ENCODE measurements around the gene TGOLN2. TPM values are rescaled to one million over a fixed set of nuclear protein-coding genes. Genes with fewer than 3 reads are reported as not detected.
A peak's percentile ranks its signal among the peaks of the same experiment; 100 is the strongest.

TGOLN2 gene
- total and polyA plus RNA-seq, 2 of the 13 experiments (the other 11 are each of a cell fraction or from before 2014, with no cell fraction given) = 99.6 to 155 TPM

DNA sequence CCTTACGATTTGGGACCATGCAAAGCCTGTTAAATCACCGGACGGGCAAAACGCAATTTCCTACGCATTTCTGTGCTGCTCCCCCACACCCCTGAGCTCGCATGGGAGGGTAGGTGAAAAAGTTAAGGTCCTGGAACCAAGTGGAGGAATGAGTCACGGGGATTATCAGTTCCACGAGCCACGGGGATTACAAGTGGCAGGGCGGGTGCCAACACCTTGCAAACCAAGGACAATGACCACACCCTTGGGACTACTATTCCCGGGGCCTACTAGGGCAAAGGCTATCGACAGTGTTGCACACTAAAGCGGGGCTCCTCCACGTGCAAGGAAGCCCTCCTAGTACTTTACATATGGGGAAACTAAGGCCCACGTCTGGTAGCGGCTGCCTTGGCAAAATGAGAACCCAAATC lies 26.1 kb upstream of the TGOLN2 start:
- H3K9ac ChIP-seq (ENCODE audit: insufficient read depth, low read depth, low read length) = peak overlapping the region; percentile 83
- peak overlapping the region; percentile 72 for H3K27ac ChIP-seq (ENCODE audit: extremely low read length, insufficient read depth, low read length)
- no peaks in the 10 kb centered on the region for H3K9me3 ChIP-seq (ENCODE audit: low read length)
- FAIRE-seq (no peak), DNase-seq (ENCODE audit: low spot score) (peak; percentile 25), ATAC-seq (peak; percentile 49)
- H3K4me3 ChIP-seq (replicated peaks in 1 of 3; ENCODE audit: insufficient read depth in 1 of 3, low read depth in 2 of 3, low read length in 3 of 3) = peak overlapping the region; percentile 81 to 91 (median 89)
- TSS peak; percentile 80 for BruUV-seq (replicated peaks)
- ChIA-PET CTCF (ENCODE audit: low intra/inter-chr PET ratio, low total read pairs) (no interaction called here), POLR2A (interaction anchor here (0.6 to 8.5 kb wide), 29 partner anchors 8 to 258 kb away, joined by 3 to 142 read pairs (median 6); partner anchors contain the start of genes C2orf68, GGCX, MAT2A and SH2D6)
- peaks cover 33% of the 10 kb centered on the region for H3K4me1 ChIP-seq (ENCODE audit: insufficient read depth, low read length)
- H3K27me3 ChIP-seq (ENCODE audit: control insufficient read depth in 1 of 2, insufficient read depth in 2 of 2, low read length in 2 of 2) = no peaks in the 10 kb centered on the region; a peak in 1 of 5 replicates
- H3K4me2 ChIP-seq (ENCODE audit: low read depth, low read length) = peak overlapping the region; percentile 94
- H2AFZ ChIP-seq (ENCODE audit: low read length) = no peak overlapping the region
- in situ Hi-C loops (cut with HindIII; ENCODE audit: extremely low pct_ligation_motif_present, low pct_unique_long_range_greater_than_20kb) (no loop called here), intact Hi-C loops (cut with micrococcal nuclease; ENCODE audit: unreplicated experiment) (loop anchor here (1.0 kb wide), 4 partner anchors 12 to 198 kb away; no protein-coding TSS in a partner anchor)
- peaks cover 35% of the 10 kb centered on the region for H3K79me2 ChIP-seq (ENCODE audit: insufficient read depth, low read length)
- 2% methylated on average over 16 of the region's 16 CpGs for WGBS (ENCODE audit: low lambda C conversion rate)
- peaks cover 17 to 32% of the 10 kb centered on the region in 2 experiments for H3K36me3 ChIP-seq (replicated peaks in 1 of 2; ENCODE audit: control insufficient read depth in 1 of 2, insufficient read depth in 2 of 2, low read length in 2 of 2)
- no peaks in the 10 kb centered on the region for H4K20me1 ChIP-seq (ENCODE audit: insufficient read depth, low read length)
- TF ChIP-seq PHF5A (CRISPR knock-in tag; IDR thresholded peaks at IDR 0.05; ENCODE audit: low read depth, unreplicated experiment) (no peak), ZNF260 (CRISPR knock-in tag; IDR thresholded peaks at IDR 0.05; ENCODE audit: borderline replicate concordance, low read depth) (no peak), PRMT3 (CRISPR knock-in tag; IDR thresholded peaks at IDR 0.05; ENCODE audit: borderline replicate concordance, low read depth) (no peak), ZNF510 (CRISPR knock-in tag; IDR thresholded peaks at IDR 0.05; ENCODE audit: low read depth) (no peak), HDAC1 (CRISPR knock-in tag; IDR thresholded peaks at IDR 0.05) (no peak; the same call in 1 of the 2 replicates), GABPA (IDR thresholded peaks at IDR 0.05; ENCODE audit: low read depth, low read length) (no peak), GABPA (CRISPR knock-in tag; IDR thresholded peaks at IDR 0.05; ENCODE audit: low read depth) (no peak), ZNF33B (CRISPR knock-in tag; IDR thresholded peaks at IDR 0.05) (no peak), DNMT1 (CRISPR knock-in tag; IDR thresholded peaks at IDR 0.05) (no peak; the same call in 1 of the 2 replicates), ZSCAN22 (CRISPR knock-in tag; IDR thresholded peaks at IDR 0.05) (no peak), RORA (CRISPR knock-in tag; IDR thresholded peaks at IDR 0.05) (no peak), IKZF4 (CRISPR knock-in tag; IDR thresholded peaks at IDR 0.05; ENCODE audit: borderline replicate concordance, low read depth, not compliant biosample characterization) (peak; percentile 14), ZNF296 (CRISPR knock-in tag; conservative IDR thresholded peaks at IDR 0.05) (peak; percentile 85; the same call in 1 of the 2 replicates), ARHGAP35 (CRISPR knock-in tag; IDR thresholded peaks at IDR 0.05; ENCODE audit: borderline replicate concordance) (peak; percentile 79; the same call in 1 of the 2 replicates), ATF7-NPFF (CRISPR knock-in tag; IDR thresholded peaks at IDR 0.05; ENCODE audit: low read depth) (peak; percentile 24), ZBTB7A (CRISPR knock-in tag; IDR thresholded peaks at IDR 0.05) (0 out of 2 replicates have a peak, but pooled peaks have one; percentile 13), ZNF775 (CRISPR knock-in tag; IDR thresholded peaks at IDR 0.05; ENCODE audit: borderline replicate concordance) (no peak), ZNF703 (CRISPR knock-in tag; IDR thresholded peaks at IDR 0.05; ENCODE audit: borderline replicate concordance) (no peak), TCF7L2 (IDR thresholded peaks at IDR 0.05; ENCODE audit: low read depth, low read length) (no peak), ZNF891 (CRISPR knock-in tag; IDR thresholded peaks at IDR 0.05) (no peak)
- TF ChIP-seq, protein P1, sequence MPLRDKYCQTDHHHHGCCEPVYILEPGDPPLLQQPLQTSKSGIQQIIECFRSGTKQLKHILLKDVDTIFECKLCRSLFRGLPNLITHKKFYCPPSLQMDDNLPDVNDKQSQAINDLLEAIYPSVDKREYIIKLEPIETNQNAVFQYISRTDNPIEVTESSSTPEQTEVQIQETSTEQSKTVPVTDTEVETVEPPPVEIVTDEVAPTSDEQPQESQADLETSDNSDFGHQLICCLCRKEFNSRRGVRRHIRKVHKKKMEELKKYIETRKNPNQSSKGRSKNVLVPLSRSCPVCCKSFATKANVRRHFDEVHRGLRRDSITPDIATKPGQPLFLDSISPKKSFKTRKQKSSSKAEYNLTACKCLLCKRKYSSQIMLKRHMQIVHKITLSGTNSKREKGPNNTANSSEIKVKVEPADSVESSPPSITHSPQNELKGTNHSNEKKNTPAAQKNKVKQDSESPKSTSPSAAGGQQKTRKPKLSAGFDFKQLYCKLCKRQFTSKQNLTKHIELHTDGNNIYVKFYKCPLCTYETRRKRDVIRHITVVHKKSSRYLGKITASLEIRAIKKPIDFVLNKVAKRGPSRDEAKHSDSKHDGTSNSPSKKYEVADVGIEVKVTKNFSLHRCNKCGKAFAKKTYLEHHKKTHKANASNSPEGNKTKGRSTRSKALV (CRISPR knock-in tag; IDR thresholded peaks at IDR 0.05) = no peak
- TF ChIP-seq, protein P2, sequence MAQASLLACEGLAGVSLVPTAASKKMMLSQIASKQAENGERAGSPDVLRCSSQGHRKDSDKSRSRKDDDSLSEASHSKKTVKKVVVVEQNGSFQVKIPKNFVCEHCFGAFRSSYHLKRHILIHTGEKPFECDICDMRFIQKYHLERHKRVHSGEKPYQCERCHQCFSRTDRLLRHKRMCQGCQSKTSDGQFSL (CRISPR knock-in tag; IDR thresholded peaks at IDR 0.05) = peak; percentile 27; the same call in 1 of the 2 replicates
- TF ChIP-seq, protein P3, sequence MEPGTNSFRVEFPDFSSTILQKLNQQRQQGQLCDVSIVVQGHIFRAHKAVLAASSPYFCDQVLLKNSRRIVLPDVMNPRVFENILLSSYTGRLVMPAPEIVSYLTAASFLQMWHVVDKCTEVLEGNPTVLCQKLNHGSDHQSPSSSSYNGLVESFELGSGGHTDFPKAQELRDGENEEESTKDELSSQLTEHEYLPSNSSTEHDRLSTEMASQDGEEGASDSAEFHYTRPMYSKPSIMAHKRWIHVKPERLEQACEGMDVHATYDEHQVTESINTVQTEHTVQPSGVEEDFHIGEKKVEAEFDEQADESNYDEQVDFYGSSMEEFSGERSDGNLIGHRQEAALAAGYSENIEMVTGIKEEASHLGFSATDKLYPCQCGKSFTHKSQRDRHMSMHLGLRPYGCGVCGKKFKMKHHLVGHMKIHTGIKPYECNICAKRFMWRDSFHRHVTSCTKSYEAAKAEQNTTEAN (CRISPR knock-in tag; conservative IDR thresholded peaks at IDR 0.05) = no peak

Measured in HepG2 (cell line).